Spleen (tissue), 7 donors: ENCODE measurements around the gene RTKN.

Source experiments
- POLR2A ChIP-seq, 3 donors: fragments of 450-650 bp; IDR thresholded peaks; one replicate each; pipeline ENCODE4 v1.5.1; 2017; ENCODE audit warnings: antibody characterized with exemption in 3 of 3, mild to moderate bottlenecking in 1 of 3
- POLR2AphosphoS5 ChIP-seq, 3 donors: sonication (generic); formaldehyde crosslinking; IDR thresholded peaks; one replicate each; pipeline ENCODE4 v1.5.1; 2017; ENCODE audit warnings: antibody characterized with exemption in 3 of 3
- TF ChIP-seq, protein P1 (sequence below), 11 experiments: fragments of 200-600 bp in 7 of 11; fragments of 450-650 bp in 4 of 11; sonication (generic) in 4 of 11; IDR thresholded peaks in 8 of 11; conservative IDR thresholded peaks in 3 of 11; 1 replicate in 7 of 11; 2 replicates in 4 of 11; pipeline versions ENCODE4 v1.4.0 to v1.8.0; 2016 to 2021; ENCODE audit warnings: antibody characterized with exemption in 11 of 11, inconsistent platforms in 4 of 11, mild to moderate bottlenecking in 1 of 11
- donor health status: DM: no; HTN: no; CAD: no; lungs with moderate emphysema.
- donor health status: DM: no; HTN: no; CAD: no.
- donor health status: DM: no; HTN: no; CAD: no.

GRCh38 chr2:74462054-74462785, 20.5 kb upstream of the RTKN start:
- no peak for TF ChIP-seq POLR2A (IDR thresholded peaks at IDR 0.05)
- TF ChIP-seq, protein P1, sequence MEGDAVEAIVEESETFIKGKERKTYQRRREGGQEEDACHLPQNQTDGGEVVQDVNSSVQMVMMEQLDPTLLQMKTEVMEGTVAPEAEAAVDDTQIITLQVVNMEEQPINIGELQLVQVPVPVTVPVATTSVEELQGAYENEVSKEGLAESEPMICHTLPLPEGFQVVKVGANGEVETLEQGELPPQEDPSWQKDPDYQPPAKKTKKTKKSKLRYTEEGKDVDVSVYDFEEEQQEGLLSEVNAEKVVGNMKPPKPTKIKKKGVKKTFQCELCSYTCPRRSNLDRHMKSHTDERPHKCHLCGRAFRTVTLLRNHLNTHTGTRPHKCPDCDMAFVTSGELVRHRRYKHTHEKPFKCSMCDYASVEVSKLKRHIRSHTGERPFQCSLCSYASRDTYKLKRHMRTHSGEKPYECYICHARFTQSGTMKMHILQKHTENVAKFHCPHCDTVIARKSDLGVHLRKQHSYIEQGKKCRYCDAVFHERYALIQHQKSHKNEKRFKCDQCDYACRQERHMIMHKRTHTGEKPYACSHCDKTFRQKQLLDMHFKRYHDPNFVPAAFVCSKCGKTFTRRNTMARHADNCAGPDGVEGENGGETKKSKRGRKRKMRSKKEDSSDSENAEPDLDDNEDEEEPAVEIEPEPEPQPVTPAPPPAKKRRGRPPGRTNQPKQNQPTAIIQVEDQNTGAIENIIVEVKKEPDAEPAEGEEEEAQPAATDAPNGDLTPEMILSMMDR (IDR thresholded peaks at IDR 0.05 in 8 of 11, conservative IDR thresholded peaks at IDR 0.05 in 3 of 11): no peak
- TF ChIP-seq POLR2AphosphoS5 (IDR thresholded peaks at IDR 0.05): peak in 1 of 3 donors; percentile 3
